ENCODE measurements around the gene VCL. TPM values are rescaled to one million over a fixed set of nuclear protein-coding genes. Genes with fewer than 3 reads are reported as not detected.

The VCL gene
- total RNA-seq, 2 donors from 2014 or later, result 12.2 to 19.2 TPM

DNA sequence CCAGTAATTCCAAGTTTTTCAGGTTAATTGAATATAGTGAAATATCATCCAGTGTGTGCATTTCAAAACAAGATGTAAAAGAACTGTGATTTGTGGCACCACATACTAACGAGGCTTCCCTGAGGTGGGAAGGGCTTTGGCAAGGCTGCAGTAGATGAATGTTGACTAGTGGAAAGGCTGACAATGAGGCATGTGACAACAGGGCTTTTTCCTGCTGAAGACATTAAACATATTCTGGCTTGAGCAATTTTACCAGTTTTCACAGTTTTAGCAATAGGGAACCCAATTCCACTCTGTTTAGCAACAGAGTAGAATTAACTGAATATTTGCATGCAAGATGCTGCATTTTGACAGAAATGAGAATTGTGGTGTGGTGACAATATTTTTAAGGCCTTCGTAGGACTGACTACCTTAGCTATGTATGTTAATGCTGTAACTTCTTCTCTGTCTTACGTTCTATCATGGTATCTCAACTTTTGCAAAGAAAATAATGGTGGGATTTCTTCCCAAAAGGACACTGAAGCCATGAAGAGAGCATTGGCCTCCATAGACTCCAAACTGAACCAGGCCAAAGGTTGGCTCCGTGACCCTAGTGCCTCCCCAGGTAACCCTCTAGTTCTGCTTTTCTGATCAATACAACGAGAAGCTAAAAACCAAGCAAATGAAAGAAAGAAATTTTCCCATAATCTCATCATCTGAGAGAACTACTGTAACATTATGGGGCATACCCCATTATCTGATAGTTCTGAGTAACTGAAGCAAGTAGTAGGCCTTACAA lies 84.2 kb downstream of the VCL start:
- no peak overlapping the region for H3K27ac Mint-ChIP-seq
- no peaks in the 10 kb centered on the region for H3K9me3 Mint-ChIP-seq
- H3K36me3 Mint-ChIP-seq (ENCODE audit: insufficient read depth in 2 of 2), result peaks cover 0 to 6% of the 10 kb centered on the region in 2 donors
- ATAC-seq (replicated peaks in 1 of 2), result no peak
- H3K4me1 Mint-ChIP-seq (ENCODE audit: low read depth), result peaks cover 52% of the 10 kb centered on the region
- no peak for DNase-seq
- no peaks in the 10 kb centered on the region for H3K27me3 Mint-ChIP-seq (ENCODE audit: low read depth)
- no peak overlapping the region for H3K4me3 Mint-ChIP-seq

DNA sequence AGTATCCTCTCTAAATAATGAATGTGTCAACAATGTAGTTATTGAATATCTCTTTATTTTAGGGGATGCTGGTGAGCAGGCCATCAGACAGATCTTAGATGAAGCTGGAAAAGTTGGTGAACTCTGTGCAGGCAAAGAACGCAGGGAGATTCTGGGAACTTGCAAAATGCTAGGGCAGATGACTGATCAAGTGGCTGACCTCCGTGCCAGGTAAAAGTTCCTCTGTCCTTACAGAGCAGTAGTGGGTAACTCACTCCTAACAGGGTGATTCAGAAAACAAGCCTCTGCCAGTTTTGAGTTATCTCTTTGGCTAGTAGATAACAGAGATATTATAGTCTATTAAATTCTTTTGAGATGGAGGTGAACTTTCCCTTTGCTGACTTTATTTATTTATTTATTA lies 85.4 kb downstream of the VCL start:
- ATAC-seq (replicated peaks in 1 of 2) (no peak), DNase-seq (no peak)
- no peaks in the 10 kb centered on the region for H3K27me3 Mint-ChIP-seq (ENCODE audit: low read depth)
- no peak overlapping the region for H3K4me3 Mint-ChIP-seq
- H3K27ac Mint-ChIP-seq, result no peak overlapping the region
- H3K36me3 Mint-ChIP-seq (ENCODE audit: insufficient read depth in 2 of 2), result peaks cover 0 to 2% of the 10 kb centered on the region in 2 donors
- H3K4me1 Mint-ChIP-seq (ENCODE audit: low read depth), result peaks cover 41% of the 10 kb centered on the region
- H3K9me3 Mint-ChIP-seq, result no peaks in the 10 kb centered on the region

DNA sequence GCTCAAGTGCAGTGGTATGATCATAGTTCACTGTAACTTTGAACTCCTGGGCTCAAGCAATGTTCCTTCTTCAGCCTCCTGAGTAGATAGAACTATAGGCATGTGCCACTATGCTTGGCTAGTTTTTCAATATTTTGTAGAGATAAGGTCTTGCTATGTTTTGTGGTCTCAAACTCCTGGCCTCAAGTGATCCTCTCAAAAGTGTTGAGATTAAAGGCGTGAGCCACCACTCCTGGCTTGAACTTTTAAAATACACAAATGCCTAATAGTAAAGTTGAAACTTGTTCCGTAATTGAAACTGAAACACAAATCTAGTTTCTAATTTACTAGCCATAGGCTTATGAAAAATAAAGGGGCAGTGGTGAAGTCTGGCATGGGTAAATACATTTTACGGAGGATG lies 87.0 kb downstream of the VCL start:
- DNase-seq, result no peak
- peak overlapping the region in 1 of 2 donors; percentile 61 for H3K4me3 Mint-ChIP-seq
- peaks cover 27% of the 10 kb centered on the region for H3K4me1 Mint-ChIP-seq (ENCODE audit: low read depth)
- ATAC-seq (replicated peaks in 1 of 2), result peak; percentile 75 to 90
- no peaks in the 10 kb centered on the region for H3K27me3 Mint-ChIP-seq (ENCODE audit: low read depth)
- peak overlapping the region; percentile 87 for H3K27ac Mint-ChIP-seq
- peaks cover 0 to 2% of the 10 kb centered on the region in 2 donors for H3K36me3 Mint-ChIP-seq (ENCODE audit: insufficient read depth in 2 of 2)
- H3K9me3 Mint-ChIP-seq, result no peaks in the 10 kb centered on the region

DNA sequence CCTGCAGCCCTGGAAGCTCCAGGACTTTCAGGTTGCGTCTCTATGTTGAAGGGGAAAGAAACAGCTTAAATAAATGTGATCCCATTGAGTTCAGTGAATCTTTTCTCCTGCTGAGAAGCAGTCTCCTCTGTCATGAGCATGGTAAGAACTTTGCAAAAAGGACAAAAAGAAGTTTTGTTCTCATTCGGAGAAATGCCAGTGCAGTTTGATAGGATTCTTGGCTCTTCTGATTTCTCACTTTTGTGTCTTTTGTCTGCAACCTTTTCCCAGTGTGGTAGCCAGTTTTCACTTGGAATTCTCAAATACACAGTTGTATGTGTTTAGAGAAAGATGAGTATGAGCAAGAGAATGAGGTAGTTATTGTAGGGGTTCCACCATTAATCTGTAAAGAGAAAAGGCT lies 88.4 kb downstream of the VCL start:
- no peak overlapping the region for H3K4me3 Mint-ChIP-seq
- H3K27ac Mint-ChIP-seq, result no peak overlapping the region
- ATAC-seq (replicated peaks in 1 of 2) (no peak), DNase-seq (no peak)
- peaks cover 13% of the 10 kb centered on the region for H3K4me1 Mint-ChIP-seq (ENCODE audit: low read depth)
- no peaks in the 10 kb centered on the region for H3K27me3 Mint-ChIP-seq (ENCODE audit: low read depth)
- H3K9me3 Mint-ChIP-seq, result no peaks in the 10 kb centered on the region
- H3K36me3 Mint-ChIP-seq (ENCODE audit: insufficient read depth in 2 of 2), result peaks cover 0 to 2% of the 10 kb centered on the region in 2 donors

DNA sequence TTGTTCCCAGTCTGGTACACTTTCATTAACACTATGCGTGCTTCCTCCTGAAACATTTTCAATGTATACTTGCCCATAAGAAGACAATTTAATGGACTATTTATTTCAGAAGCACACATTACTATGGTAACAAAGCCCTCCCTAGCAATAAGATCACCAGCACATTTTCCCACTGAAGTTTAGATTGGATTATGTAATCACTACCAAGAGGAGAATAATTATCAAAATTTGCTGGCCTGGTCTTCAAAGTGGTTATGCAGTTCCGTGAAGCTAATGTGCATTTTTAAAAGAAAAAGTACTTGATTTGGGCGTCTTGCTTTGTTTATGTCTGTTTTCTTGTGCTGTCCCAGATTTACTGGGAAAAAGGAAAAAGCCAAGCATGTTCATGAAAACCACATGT lies 90.8 kb downstream of the VCL start:
- no peaks in the 10 kb centered on the region for H3K27me3 Mint-ChIP-seq (ENCODE audit: low read depth)
- H3K27ac Mint-ChIP-seq, result no peak overlapping the region
- peaks cover 0 to 2% of the 10 kb centered on the region in 2 donors for H3K36me3 Mint-ChIP-seq (ENCODE audit: insufficient read depth in 2 of 2)
- DNase-seq (no peak), ATAC-seq (replicated peaks in 1 of 2) (no peak)
- no peaks in the 10 kb centered on the region for H3K9me3 Mint-ChIP-seq
- H3K4me3 Mint-ChIP-seq, result no peak overlapping the region
- peaks cover 12% of the 10 kb centered on the region for H3K4me1 Mint-ChIP-seq (ENCODE audit: low read depth)

DNA sequence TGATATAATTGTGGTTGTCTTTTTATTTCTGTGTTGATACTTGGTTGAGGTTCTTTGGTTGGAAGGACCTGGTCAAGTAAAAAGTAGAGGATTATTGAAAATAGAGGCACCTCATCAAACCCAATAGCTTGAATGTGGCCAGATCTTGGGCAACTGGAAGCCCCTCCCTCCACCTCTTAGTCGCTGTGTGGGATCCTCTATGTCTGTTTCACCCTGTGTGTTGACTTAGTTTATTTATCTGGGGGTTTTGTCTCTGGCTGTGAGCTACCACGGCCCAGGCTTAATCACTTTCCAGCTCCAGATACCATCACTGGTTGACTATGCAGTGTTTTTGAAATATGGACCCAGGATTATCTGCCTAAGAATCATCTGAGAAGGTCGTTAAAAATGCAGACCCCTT lies 94.5 kb downstream of the VCL start:
- no peak for DNase-seq
- no peak overlapping the region for H3K4me3 Mint-ChIP-seq
- peaks cover 0 to 5% of the 10 kb centered on the region in 2 donors for H3K36me3 Mint-ChIP-seq (ENCODE audit: insufficient read depth in 2 of 2)
- no peak overlapping the region for H3K27ac Mint-ChIP-seq
- no peaks in the 10 kb centered on the region for H3K9me3 Mint-ChIP-seq
- ATAC-seq (replicated peaks in 1 of 2), result no peak
- no peaks in the 10 kb centered on the region for H3K27me3 Mint-ChIP-seq (ENCODE audit: low read depth)
- no peaks in the 10 kb centered on the region for H3K4me1 Mint-ChIP-seq (ENCODE audit: low read depth)

DNA sequence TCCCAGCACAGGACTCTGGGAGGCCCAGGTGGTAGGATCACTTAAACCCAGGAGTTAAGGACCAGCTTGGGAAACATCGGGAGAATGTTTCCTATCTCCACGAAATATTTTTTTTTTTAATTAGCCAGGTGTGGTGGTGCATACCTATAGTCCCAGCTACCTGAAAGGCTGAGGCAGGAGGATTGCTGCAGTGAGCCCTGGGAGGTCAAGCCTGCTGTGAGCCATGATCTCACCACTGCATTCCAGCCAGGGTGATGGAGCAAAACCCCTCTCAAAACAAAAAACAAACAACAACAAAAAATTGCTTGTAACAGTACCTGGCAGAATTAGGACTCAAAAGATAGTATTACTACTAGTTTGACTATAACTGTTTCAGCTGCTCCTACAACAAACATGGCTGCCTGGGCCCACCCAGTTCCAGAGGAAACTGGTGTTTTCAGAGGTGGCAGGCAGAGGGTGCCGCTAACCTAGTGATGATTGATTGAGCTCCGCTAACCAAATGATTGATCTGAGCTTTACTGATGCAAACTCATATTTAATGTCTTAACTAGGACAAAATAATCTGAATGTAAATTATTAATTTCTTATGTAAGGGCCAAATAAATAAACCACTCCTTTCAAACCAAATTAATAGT lies 95.7 kb downstream of the VCL start:
- Mint-ChIP-seq H3K9me3 (no peaks in the 10 kb centered on the region), H3K4me1 (ENCODE audit: low read depth) (no peaks in the 10 kb centered on the region), H3K36me3 (ENCODE audit: insufficient read depth in 2 of 2) (peaks cover 0 to 5% of the 10 kb centered on the region in 2 donors), H3K27me3 (ENCODE audit: low read depth) (no peaks in the 10 kb centered on the region), H3K4me3 (no peak overlapping the region), H3K27ac (no peak overlapping the region)
- ATAC-seq (replicated peaks in 1 of 2) (no peak), DNase-seq (no peak)

DNA sequence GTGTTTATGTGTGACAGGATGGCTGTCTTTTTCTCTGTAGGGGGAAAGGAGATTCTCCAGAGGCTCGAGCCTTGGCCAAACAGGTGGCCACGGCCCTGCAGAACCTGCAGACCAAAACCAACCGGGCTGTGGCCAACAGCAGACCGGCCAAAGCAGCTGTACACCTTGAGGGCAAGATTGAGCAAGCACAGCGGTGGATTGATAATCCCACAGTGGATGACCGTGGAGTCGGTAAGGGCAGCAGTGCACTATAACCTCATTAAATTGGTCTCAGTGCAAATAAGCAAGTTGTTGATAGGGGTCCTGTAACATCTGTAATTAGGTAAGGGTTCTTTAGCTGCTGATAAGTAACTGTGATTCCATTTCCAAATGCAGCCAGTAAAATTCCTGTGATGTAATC lies 96.3 kb downstream of the VCL start:
- Mint-ChIP-seq H3K27ac (no peak overlapping the region), H3K4me1 (ENCODE audit: low read depth) (no peaks in the 10 kb centered on the region), H3K9me3 (no peaks in the 10 kb centered on the region), H3K27me3 (ENCODE audit: low read depth) (no peaks in the 10 kb centered on the region), H3K4me3 (no peak overlapping the region), H3K36me3 (ENCODE audit: insufficient read depth in 2 of 2) (peaks cover 0 to 5% of the 10 kb centered on the region in 2 donors)
- ATAC-seq (replicated peaks in 1 of 2) (no peak), DNase-seq (no peak)

DNA sequence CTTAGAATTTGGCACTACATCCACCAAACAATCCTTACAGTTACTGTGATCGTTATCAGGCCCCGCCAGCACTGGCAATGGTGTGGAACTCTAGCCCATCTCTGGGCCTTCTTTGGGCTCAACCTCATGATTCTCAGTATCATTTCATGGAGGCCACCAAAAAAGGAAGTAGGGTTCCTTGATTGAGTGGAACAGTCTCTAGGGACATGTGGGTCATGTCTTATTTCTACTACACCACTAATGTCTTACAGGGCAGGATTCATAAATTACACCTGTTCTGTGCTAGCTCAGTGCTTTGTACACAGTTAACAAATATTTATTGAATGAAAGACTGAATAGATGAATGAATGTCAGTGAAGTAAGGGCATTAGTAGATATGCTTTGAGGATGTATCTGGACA lies 98.9 kb downstream of the VCL start:
- no peaks in the 10 kb centered on the region for H3K9me3 Mint-ChIP-seq
- ATAC-seq (replicated peaks in 1 of 2) (no peak), DNase-seq (no peak)
- H3K27ac Mint-ChIP-seq, result no peak overlapping the region
- no peaks in the 10 kb centered on the region for H3K27me3 Mint-ChIP-seq (ENCODE audit: low read depth)
- H3K4me3 Mint-ChIP-seq, result no peak overlapping the region
- peaks cover 0 to 5% of the 10 kb centered on the region in 2 donors for H3K36me3 Mint-ChIP-seq (ENCODE audit: insufficient read depth in 2 of 2)
- no peaks in the 10 kb centered on the region for H3K4me1 Mint-ChIP-seq (ENCODE audit: low read depth)

DNA sequence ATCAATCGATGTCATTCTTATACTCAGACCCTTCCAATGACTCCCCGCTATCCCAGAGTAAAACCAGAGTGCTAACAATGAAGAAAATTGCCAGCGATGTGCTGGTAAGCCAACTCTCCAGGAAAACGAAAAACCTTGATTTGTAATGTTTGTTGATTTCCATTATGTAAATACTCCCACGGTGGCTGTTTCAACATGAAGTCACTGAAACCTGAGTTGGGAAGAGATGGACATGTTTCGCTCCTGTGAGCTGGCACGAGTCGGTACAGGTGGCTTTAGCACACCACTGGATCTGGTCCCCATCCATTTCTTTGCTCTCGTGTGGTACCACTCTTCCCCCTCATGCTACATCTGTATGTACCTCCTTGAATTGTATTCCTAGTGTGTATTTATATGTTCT lies 99.9 kb downstream of the VCL start:
- Mint-ChIP-seq H3K27ac (no peak overlapping the region), H3K4me3 (no peak overlapping the region), H3K27me3 (ENCODE audit: low read depth) (no peaks in the 10 kb centered on the region), H3K9me3 (no peaks in the 10 kb centered on the region), H3K4me1 (ENCODE audit: low read depth) (no peaks in the 10 kb centered on the region), H3K36me3 (ENCODE audit: insufficient read depth in 2 of 2) (peaks cover 0 to 6% of the 10 kb centered on the region in 2 donors)
- DNase-seq (no peak), ATAC-seq (replicated peaks in 1 of 2) (no peak)

DNA sequence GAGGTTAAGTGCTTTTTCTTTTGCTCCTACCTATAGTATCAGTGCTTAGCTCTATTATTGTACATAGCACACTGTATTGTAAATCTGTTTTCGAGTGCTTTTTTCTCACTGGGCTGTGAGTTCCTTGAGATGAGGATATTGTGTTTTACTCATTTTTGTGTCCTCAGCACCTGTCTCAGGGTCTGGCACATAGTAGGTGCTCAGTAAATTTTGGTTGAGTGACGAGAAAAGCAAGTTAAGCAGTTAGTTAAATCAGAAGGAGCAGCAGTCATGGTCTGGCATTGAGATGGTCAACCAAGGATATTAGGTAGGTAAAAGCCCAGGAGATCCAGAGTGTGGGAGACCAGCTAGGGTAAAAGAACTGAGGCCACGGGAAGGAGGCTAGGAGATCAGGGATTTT lies 101.5 kb downstream of the VCL start:
- ATAC-seq (replicated peaks in 1 of 2), result no peak
- Mint-ChIP-seq H3K4me3 (no peak overlapping the region), H3K27ac (peak overlapping the region; percentile 4), H3K36me3 (ENCODE audit: insufficient read depth in 2 of 2) (peaks cover 0 to 7% of the 10 kb centered on the region in 2 donors), H3K4me1 (ENCODE audit: low read depth) (no peaks in the 10 kb centered on the region), H3K9me3 (no peaks in the 10 kb centered on the region), H3K27me3 (ENCODE audit: low read depth) (no peaks in the 10 kb centered on the region)
- DNase-seq, result no peak

DNA sequence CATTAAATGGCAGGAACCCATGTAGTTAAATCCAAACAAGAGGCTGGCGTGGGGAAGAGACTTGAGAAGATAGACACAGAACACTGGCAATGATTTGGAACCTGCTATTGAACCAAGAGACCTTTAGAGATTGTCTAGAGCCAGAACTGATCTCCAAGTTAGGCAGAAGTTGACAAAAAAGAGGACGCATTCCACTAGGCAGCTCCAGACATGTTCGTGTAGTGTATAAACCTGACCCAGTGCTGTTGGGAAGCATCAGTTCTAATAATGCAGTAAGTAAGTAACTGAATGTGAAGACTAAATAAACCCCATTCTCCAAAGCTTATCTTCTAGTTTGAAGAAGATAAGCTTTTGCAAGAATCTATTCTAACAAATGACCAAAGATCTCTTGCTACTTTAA lies 101.9 kb downstream of the VCL start:
- Mint-ChIP-seq H3K27ac (peak overlapping the region; percentile 4), H3K4me1 (ENCODE audit: low read depth) (no peaks in the 10 kb centered on the region), H3K27me3 (ENCODE audit: low read depth) (no peaks in the 10 kb centered on the region), H3K4me3 (no peak overlapping the region), H3K9me3 (no peaks in the 10 kb centered on the region), H3K36me3 (ENCODE audit: insufficient read depth in 2 of 2) (peaks cover 0 to 7% of the 10 kb centered on the region in 2 donors)
- DNase-seq (no peak), ATAC-seq (replicated peaks in 1 of 2) (no peak)

DNA sequence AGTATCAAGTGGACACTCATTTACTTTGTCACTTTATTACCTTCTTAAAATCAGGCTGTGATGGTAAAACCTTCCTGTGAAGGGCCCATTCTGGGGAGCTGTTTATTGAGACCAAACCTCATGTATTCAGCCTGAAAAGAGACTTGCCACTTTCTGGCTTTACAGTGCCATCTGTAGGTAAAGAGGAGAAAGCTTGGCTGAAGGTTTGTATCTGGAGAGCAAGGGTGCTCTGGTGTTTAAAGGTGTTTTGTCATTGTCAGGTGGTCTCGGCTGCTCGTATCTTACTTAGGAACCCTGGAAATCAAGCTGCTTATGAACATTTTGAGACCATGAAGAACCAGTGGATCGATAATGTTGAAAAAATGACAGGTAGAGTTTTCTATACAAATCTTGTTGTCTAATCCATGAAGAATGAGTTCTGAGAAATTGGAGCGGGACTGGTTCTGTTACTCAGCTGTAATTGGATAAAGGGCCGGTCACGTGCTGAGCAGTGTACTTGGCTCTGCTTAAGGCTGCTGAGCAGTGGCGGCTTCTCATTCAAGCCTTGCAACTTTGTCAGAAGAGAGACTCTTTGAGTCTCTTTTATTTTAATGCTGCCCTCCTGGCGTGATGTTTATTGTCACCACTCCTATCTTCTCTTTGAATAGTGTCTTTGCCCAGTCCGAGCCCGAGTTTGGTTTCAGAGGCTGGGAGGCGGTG lies 105.8 kb downstream of the VCL start:
- DNase-seq, result no peak

More for the DNA sequence above, 105.8 kb downstream of the VCL start:
- Mint-ChIP-seq H3K36me3 (ENCODE audit: insufficient read depth in 2 of 2) (peaks cover 0 to 5% of the 10 kb centered on the region in 2 donors), H3K4me3 (no peak overlapping the region), H3K4me1 (ENCODE audit: low read depth) (no peaks in the 10 kb centered on the region), H3K9me3 (no peaks in the 10 kb centered on the region), H3K27me3 (ENCODE audit: low read depth) (no peaks in the 10 kb centered on the region), H3K27ac (no peak overlapping the region)
- peak in 1 of 2 donors; percentile 41 for ATAC-seq (replicated peaks in 1 of 2)
